Measurements from ENCODE around the gene RAB11FIP3.
A peak's percentile ranks its signal among the peaks of the same experiment; 100 is the strongest.
"Not testable (repeated sequence)": the region's sequence is repeated elsewhere in the genome, so short reads cannot be mapped to it uniquely, and the experiment has no call there.

Gene RAB11FIP3

DNA sequence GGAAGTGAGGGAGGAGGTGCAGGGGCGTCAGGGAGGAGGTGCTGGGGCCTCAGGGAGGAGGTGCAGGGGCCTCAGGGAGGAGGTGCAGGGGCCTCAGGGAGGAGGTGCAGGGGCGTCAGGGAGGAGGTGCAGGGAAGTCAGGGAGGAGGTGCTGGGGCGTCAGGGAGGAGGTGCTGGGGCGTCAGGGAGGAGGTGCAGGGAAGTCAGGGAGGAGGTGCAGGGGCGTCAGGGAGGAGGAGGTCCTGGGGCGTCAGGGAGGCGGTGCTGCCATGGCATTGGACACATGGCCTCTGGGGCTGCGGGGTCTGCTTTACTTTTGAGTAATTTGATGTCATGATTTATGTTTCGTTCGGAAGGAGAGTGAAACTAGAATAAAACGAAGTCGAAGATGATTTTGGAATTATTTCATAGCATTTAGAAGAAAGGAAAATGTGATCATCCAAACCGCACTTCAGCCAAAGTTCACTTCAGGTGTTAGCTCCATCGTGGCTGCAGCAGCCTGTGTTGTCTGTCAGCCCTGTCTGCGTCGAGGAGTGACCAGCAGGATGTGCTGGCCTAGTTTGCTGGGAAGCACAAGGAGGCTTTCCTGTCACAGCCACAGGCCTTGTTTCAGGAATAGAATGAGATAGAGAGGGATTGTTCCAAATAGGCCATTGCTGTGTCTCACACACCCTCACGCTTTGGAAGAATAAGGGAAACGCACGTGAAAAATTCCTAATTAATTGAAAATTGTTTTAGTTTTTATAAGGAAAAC lies 42.8 kb downstream of the RAB11FIP3 start:
- no peak for DNase-seq

DNA sequence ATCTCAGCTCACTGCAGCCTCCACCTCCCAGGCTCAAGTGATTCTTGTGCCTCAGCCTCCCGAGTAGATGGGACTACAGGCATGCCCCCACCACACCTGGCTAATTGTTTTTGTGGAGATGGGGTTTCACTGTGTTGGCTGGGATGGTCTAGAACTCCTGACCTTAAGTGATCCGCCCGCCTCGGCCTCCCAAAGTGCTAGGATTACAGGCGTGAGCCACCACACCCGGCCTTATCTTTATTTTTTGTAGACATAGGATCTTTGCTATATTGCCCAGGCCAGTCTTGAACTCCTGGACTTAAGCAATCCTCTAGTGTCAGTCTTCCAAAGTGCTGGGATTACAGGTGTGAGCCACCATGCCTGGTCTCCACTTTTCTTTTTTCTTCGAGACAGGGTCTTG lies 44.0 kb downstream of the RAB11FIP3 start:
- DNase-seq: not testable (repeated sequence)

DNA sequence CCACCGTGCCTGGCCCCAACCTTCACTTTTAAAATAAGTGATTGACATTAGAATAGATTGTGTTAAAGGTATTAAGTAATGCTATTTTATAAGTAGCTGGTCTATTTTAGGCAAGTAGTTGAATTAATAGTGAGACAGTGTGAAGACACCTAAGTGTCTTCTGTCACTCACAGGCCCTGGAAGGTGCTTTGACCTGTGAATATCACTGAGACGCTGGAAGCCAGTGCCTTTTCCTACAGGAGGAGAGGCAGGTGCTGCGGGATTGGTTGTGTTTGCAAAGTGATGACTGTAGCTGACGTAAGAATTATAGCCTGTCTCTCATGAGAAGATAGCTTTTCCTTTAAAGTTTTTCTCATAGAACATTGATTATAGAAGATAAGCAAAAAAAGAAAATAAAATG lies 45.0 kb downstream of the RAB11FIP3 start:
- no peak for DNase-seq

DNA sequence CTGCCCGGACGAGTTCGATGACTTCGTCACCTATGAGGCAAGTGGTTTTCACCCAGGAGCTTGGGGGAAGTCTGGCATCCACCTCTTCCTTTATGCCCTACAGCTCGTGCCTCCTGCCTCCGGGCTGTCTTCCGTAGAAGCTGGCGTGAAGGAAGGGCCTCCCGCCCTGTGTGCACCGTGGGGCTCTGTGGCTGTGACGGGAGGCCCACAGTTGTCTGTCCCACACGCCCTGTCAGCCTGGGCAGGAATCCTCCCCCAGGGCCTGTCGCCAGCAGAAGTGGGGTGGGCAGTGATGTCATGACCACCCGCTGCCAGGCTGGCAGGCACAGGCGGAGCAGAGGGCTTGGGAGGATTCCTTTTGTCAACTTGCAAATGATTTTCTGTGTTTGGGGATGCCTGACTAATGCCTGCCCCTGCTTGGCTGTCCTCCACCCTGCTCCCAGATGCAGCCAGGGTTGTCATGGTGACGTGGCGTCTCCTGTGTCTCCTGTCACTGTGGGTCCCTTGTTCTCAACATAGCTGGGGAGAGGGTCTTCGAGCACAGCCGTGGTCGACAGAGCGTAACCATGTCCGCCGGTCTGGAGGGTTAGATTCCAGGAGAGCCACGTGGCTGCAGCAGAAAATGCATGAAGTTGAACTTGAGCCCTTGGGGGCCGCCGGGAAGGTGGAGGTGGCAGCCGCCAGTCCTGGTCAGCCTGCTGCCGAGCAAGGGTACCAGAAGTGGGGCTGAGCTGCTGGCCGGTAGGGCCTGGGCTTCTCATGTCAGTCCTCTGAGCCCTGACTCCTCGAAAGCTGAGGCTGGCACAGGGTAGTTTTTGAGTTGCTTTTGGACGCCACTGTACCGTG lies 46.1 kb downstream of the RAB11FIP3 start:
- DNase-seq: no peak

DNA sequence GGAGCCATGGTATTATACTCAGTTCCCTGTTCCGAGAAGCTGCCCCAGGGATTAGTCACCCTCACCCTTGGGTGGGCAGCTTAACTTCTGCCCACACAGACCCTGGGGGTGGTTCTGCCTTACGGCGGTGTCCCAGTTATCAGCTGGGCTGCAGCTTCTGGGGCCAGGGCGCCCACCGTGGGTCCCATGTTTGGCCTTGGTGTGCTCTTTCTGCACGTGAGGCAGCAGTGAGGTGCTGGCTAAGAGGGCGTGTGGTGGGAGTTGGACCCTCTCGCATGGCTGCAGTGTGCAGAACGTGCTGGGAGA lies 46.7 kb downstream of the RAB11FIP3 start:
- no peak for DNase-seq

DNA sequence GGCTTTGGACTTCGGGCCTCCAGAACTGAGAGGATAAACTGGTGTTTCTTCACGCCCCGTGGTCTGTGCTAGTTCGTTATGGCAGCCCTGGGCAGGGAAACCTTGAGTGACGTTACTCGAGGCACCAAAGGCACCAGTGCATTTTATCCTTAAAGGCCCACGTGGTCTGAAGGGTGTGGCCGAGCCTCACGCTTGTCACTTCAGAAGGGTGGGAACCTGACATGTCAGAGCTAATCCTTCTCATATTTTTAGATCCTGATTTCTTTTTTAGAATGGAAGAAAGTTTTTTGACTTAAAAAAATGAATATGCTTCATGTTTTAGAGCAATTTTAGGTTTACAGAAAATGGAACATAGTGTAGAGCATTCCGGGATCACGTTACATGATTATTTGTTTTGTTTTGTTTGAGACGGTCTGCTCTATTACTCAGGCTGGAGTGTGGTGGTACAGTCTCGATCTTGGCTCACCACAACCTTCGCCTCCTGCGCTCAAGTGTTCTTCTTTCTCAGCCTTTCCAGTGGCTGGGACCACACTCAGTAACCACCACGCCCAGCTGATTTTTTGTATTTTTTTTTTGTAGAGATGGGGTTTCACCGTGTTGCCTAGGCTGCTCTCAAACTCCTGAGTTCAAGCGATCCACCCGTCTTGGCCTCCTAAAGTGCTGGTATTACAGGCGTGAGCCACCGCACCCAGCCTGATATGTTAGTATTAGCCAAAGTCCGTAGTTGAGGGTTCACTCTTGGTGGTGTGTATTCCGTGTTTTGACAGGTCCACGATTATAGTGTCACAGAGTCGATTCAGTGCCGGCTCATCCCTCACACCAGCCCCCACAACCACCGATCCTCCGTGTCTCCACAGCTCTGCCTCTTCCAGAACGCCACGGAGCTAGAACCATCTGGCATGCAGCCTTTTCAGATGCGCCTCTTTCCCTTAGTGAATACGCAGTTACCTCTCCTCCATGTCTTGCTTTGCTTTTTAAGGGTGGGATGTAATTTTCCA lies 47.9 kb downstream of the RAB11FIP3 start:
- no peak for DNase-seq

DNA sequence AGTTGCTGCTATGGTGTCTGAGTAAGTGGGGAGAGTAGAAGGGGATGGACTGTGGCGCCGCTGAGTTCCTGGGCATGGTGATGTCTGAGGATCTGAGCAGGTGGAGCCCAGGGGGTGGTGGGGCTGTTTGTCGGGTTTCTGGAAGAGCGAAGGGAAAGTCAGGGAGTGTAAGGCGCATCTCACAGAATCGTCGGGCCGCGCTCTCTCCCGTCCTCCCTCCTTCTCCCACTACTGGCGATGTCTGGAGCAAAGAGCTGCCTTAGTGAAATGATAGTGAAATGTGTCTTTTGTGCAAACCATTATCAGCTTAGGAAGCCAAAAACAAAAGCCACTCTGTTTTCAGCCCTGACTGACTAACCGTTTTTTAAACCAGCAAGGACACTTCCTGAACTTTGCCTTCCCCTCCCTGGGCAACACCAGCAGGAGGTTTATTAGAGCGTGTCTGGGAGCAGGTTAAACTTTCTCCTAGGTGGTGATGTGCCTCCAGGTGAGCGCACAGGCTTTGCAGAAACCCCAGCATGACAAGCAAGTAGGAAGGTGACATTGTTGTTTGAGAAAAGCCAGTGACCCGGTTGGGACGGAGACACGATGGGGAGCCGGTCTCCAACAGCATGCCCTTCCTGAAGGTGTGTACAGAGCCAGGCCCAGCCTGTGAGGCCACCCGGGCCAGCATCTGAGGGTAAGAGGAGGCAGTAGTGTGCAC lies 49.1 kb downstream of the RAB11FIP3 start:
- DNase-seq: no peak

DNA sequence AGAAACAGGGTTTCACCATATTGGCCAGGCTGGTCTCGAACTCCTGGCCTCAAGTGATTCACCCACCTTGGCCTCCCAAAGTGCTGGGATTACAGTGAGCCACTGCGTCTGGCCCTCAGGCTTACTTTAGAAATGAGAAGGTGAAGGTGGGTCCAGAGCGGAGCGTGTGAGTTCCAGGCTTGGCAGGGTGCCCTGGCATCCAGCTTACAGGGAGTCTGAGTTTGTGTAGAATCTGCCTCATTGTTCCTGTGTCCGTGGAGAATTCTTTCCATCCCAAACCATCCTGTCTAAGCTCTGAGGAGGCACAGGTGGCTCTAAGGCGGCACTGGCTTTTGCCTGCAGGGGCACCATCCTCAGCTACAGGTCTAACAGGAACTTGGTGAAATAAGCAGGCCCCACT lies 50.6 kb downstream of the RAB11FIP3 start:
- DNase-seq: no peak

DNA sequence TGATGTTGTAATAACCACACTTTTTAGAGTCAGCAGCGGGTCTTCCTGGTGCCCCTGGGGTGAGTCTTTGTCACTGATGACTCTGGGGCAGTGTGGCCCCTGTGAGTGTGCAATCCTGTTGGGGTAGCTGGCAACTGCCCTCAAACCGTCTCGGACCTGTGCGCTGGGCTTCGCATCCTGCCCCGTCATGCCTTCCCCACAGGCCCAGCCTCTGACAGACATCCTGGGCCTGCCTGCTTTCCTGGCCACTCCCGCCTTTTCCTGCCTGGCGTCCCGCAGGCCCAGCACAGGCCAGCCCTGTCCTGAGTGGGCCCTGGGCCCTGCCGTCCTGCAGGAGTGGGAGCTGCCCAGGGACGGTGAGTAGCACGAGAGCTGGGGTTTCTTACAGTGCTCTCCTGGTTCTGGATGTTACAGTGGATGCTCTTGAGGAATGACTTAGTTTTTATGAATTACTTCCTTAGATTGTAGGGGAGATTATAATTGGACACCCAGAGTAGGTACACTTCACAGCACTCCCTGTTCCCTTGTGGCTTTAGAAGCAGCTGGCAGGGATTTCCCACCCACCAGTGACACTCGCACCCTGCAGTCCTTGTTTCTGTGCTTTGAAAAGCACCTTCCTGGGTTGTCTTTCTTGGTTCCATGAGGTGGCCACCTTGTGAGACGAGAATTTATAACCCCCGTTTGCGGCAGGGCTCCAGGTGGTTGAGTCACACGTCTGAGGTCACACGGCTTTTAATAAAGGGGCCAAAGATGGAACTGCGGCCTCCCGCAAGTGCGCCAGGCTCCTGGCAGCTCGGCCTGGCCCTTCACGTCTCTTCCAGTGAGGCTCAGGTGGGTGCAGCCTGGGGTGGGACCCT lies 52.1 kb downstream of the RAB11FIP3 start:
- DNase-seq: no peak

DNA sequence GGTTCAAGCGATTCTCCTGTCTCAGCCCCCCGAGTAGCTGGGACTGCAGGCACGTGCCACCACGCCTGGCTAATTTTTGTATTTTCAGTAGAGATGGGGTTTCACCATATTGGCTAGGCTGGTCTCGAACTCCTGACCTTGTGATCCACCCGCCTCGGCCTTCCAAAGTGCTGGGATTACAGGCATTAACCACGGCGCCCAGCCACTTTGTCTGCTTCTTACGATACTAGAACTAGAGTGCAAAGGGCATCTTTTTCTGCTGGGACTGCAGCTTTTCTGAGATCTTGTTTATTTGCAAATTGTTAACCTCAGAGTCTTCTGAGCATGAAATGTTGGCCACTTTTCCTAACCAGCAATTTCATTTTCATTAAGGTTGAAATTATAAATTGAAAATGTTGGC lies 52.8 kb downstream of the RAB11FIP3 start:
- DNase-seq: not testable (repeated sequence)

DNA sequence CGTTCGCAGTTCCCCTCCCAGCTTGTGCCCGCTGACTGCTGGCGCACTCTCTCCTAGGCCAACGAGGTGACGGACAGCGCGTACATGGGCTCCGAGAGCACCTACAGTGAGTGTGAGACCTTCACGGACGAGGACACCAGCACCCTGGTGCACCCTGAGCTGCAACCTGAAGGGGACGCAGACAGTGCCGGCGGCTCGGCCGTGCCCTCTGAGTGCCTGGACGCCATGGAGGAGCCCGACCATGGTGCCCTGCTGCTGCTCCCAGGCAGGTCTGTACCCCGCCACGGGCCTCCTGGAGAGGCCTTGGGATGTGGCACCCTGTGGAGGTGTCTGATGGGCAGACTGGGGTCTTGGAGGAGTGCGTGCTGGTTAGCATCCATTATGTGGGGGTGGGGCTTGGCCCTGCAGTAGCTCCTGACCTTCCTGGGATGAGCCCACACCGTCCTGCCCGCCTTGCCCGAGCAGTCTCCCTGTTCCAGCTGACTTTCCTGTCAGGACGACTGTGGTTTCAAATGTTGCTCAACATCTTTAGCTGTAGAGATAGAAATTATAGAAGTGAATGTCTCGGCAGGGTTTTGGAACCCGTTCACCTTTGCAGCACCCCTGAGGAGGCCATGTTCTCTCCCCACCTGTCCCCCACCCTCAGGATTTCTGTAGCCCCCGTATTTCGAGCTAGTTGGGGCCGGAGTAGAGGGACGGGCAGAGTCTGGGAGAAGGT lies 57.2 kb downstream of the RAB11FIP3 start:
- no peak for DNase-seq

DNA sequence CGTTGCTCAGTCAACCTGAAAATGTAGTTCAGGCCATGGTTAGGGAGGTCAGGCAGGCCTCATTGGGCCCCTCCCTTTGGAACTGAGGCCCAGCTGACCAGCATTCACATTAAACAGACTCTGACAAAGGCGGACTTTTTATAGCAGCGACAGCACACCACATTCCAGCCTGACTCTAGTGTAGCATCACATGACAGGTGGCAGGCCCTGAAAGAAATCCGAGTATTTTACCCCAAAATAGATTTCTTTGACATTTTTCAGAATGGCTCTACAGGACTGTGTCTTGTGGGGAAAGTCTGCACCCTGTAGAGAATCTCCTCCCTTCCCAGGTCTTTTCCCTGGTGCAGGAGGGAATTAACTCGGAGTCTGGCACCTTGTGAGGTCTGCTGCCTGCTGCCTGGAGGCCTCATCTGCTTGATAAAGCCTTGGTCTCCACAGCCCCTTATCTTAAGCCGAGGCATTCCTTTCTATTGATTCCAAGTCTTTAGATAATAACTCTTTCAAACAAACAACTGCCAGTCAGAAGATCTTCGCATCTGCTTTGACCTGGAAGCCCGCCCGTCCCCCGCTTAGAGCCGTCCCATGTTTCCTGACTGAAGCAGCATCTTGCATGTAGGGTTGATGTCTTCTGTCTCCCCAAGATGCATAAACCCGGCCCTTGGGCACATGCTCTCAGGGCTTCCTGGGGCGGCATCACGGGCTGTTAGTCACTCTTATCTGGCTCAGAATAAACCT lies 58.1 kb downstream of the RAB11FIP3 start:
- DNase-seq: no peak

DNA sequence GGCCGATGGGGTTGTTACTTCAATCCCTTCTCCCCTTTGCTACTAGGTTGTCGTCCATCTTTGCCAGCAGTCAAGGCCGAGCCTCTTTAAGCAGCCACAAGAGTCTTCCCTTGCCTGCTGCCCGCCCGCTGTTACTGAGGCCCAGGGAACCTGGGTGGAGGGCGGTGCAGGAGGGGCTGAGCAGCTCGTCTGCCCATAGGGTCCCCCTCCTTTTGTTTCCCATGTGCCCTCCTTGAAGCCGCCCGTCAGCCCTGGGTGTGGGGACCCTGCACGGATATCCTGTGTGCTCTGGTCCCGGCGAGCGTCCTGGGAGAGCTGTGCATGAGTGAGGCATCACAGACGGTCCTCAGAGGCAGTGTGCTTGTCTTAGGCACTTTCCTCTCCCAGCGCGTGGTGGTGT lies 64.2 kb downstream of the RAB11FIP3 start:
- DNase-seq: no peak

DNA sequence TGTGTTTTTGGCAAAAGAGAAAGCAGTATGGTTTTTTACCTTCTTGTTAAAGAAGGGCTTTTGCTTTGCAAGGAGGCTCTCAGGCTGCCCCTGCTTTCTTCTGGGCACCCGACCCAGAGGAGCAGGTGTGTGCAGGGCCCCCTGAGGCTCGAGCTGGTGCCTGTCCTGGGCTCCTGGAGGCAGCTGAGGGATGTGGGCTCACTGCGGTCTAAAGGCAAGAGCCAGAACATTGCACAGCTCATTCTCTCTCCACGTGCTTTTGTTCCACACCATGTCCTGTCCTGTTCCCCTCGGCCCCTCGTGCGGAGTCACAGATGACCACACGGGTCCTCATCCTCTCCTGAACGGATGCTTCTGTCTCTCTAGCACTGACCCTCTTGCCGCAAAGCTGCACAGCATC lies 65.3 kb downstream of the RAB11FIP3 start:
- DNase-seq: no peak

DNA sequence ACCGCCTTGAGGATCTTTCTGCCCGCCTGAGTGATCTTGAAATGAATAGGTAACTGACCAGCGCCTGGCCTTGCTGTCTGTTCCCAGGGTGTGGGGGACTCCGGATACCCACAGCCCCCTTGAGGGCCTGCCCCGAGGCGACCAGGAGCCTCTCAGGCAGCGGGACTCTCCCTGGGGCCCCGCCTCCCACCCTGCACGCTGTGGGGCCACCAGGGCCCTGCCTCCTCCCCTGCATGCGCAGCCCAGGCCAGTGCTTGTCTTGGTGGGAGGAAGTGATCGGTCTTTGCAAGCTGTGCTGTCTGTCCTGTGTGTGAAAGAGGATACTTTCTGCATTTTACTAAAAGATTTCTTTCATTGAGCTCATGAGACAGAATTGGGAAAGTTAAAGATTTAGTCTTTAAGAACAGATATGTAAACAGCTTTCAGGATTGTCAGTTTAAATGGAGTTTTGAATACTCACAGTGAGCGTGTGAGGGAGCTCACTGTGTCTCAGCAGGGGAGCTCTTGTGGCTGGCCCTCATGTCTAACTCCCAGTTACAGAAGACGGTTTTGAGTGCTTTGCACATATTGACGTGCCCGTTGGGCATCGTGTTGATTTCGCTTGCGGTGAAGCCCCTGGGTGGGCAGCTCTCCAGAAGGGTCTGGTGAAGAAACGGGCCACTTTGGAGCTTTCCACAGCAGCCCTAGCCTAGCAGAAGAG lies 65.9 kb downstream of the RAB11FIP3 start:
- DNase-seq: no peak

DNA sequence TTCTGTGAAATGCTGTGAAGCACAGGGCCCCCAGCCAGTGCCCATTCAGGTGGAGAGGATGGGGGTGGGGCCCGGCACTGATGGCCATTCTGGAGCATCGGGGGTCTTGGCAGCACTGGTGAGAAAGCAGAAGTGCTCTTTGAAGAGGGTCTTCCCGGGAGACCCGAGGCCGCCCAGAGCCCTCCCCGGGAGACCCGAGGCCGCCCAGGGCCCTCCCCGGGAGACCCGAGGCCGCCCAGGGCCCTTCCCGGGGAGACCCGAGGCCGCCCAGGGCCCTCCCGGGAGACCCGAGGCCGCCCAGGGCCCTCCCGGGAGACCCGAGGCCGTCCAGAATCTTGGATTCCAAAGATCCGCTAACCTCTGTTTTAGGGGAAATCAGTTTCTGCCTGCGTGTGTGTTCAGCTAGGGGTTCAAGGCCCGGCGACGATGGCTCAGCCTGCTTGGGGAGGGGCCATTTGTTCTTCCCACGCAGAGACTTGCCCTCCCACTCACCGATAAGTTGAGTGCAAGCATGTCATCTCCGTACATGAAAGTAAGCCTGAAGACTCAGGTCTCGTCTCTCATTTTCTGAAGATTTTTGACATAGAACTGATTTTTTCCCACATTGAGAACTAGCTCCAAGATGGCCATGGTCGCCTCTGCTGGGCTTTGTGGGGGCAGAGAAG lies 66.9 kb downstream of the RAB11FIP3 start:
- DNase-seq: no peak

DNA sequence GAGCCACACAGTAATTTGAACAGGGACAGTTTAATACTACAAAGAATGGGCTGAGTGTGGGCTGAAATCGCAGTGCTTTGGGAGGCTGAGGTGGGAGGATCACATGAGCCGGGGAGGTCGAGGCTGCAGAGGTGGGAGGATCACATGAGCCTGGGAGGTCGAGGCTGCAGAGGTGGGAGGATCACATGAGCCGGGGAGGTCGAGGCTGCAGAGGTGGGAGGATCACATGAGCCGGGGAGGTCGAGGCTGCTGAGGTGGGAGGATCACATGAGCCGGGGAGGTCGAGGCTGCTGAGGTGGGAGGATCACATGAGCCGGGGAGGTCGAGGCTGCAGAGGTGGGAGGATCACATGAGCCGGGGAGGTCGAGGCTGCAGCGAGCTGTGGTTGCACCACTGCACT lies 69.2 kb downstream of the RAB11FIP3 start:
- not testable (repeated sequence) for DNase-seq

DNA sequence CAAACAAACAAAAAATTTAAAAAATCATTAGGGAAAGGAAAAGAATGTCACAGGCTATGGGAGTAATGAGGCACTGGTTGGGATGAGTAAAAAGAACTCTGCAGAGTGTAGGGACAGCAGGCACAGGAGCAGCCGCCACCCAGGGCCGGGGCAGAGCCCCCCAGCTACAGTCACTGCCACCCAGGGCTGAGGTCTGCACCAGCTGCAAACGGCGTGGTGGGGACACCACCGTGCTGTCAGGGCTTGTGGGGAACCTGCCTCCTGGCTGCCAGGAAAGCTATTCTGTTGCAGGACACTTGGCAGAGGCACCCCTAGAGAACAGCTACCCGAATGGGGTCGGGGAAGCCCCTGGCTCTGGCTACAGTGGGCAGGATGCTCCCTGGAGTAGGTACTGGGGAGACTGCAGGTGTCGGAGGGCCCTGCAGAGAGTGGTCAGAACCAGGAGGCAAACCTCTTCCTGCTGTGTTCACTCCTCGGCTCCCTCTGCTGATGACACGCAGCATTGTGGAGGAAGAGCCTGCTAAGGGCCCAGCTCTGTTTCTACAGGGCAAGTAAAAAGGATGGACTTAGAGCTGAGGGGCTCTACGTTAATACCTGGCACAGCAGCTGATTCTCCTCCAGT lies 69.8 kb downstream of the RAB11FIP3 start:
- peak; percentile 3 to 37 for DNase-seq
